ENCODE data around the gene ARHGAP21.
A peak's percentile ranks its signal among the peaks of the same experiment; 100 is the strongest.
"Not testable (repeated sequence)": the region's sequence is repeated elsewhere in the genome, so short reads cannot be mapped to it uniquely, and the experiment has no call there.

ARHGAP21 gene

DNA sequence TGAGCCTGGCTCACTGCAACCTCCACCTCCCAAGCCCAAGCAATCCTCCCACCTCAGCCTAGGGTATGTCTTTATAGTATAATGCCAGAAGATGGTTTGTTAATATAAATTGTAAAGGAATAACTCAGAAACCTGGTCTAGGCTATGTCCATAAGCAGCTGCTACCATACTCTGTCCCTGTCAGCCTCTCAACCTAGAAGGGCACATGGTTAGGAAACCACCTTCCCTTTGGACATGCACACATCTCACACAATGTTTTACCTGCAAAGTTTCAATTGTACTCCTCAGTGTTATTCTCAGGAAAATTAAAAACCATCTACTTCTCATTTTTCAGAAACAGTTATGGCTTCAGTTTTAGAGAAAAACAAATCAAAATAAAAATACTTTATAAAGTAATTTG, 40.1 kb downstream of the ARHGAP21 start:
- no peak for DNase-seq (ENCODE audit: low read depth in 2 of 2)

DNA sequence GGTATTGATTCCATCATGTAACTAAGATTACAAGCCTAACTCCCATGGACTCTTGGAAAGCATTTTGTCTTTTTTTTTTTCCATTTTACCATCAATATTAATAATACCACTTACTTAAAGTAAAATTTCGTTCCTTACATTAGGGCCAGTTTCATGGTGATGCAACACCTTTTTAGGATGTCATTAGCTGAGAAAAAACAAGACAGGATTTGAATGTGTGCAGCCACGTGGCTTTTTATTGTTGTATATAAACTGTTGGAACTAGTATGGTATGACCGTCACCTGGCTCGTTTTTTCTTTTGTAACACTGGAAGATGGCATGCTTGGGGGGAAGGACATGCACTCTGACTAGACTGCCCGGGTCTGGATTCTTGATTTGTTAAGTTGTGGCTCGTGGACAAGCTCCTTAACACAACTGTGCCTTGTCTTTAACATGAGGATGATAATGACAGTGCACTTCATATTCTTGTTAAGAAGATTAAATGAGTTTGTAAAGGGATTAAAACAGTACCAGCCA, 42.1 kb downstream of the ARHGAP21 start:
- DNase-seq (ENCODE audit: low read depth in 2 of 2), result no peak

DNA sequence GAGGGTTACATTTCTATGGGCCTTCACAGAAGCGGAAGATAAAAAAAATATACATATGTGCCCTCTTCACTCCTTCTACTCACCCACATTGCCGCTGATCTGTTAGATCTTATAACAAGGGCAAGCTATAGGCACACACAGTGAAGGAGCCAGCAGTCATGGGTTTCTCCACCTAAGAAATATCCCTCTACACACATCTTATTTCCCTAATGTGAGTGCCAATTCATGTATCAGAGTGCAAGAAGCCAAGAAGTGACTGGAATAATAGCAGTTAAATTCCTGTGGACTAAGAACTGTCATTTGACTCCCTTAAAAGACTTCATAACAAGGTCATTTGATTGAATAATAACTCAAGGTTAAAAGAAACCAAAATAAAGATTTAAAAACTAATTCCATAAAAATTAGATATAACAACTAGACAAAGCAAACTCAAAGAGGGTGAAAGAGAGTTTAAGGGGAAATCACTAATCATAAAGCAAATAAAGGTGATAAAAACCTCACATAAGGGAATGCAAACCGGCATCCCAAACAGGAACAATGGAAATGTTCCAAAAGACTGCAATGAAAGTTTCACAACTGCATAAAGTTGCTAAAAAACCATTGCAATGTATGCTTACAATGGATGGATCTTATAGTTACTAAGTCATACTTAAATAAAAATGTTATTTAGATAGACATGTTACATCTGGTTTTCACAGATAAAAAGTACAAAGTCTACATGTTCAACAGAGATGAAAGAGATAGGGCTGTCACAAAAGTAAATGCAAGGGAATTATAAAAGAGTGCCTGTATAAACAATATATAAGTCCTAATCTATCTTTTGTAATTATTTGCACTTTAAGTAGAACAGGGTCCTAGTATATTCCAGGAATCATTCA, 42.8 kb downstream of the ARHGAP21 start:
- DNase-seq (ENCODE audit: low read depth in 2 of 2), result peak; percentile 24 to 26

DNA sequence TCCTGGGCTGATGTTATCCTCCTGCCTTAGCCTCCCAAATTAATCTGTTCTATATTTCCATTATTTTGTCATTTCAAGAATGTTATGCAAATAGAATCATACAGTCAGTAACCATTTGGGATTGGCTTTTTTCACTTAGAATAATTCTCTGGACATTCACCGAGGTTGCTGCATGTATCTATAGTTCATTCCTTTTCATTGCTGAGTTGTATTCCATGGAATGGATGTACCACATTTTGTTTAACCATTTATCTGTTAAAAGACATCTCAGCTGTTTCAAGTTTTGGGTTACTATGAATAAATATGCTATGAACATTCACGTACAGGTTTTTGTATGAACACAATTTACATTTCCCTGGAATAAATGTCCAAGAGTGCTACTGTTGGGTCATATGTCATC, 44.9 kb downstream of the ARHGAP21 start:
- DNase-seq (ENCODE audit: low read depth in 2 of 2), result no peak

DNA sequence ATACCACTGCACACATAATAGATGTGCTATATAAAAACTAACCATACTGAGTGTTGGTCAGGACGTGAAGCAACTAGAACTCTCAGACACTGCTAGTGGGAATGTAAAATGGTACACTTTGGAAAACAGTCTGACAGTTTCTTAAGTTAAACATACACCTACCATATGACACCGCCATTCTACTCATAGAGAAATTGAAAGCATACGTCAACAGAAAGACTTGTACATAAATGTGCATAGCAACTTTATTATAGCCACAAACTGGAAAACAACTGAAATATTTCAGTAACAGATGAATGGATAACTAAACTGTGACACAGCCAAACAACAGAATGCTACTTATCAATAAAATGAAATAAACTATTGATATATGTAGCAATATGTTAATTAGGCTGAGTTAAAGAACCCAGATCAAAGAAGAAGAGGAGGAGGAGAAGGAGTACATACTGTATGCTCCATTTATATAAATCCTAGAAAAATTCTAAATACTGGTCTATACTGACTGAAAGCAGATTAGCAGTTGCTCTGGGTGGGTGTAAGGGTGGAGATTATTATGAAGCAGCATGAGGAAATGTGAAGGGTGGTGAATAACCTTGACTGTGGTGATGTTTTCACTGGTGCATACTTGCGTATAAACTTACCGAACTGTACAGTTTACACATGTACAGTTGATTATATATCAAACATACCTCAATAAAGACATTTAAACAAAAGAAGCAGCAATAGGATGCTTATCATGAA, 48.6 kb downstream of the ARHGAP21 start:
- no peak for DNase-seq (ENCODE audit: low read depth in 2 of 2)

DNA sequence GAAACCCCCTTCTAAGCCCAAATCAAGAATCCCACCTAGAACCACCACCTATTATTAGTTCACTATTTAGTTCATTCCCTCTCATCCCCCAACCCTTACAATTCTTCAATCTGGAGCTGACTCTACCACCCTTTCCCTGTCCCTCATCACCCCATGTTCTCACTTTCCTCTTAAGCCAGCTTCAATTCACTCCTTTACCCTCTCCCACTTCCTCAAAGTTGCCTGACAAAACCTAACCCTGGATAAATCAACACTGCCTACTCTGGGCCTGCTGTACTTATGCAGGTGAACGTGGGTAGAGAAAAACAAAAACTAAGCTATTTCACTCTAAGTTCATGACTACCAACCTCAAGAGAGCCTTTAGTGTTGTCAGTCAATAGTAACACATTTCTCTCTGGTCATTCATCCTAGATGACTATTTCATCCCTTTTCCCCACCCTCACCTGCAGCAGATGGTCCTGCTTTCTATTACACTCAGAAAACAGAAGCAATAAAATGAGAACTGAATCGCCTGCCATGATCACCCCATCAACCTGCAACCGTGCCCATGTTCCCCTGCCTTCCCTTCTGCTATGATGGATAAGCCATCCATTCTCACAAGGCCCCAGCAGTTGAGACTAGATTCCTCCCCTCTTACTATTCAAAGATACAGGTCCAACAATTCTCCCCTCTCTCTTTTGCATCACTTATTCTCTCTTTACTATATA, 52.6 kb downstream of the ARHGAP21 start:
- DNase-seq (ENCODE audit: low read depth in 2 of 2), result no peak

DNA sequence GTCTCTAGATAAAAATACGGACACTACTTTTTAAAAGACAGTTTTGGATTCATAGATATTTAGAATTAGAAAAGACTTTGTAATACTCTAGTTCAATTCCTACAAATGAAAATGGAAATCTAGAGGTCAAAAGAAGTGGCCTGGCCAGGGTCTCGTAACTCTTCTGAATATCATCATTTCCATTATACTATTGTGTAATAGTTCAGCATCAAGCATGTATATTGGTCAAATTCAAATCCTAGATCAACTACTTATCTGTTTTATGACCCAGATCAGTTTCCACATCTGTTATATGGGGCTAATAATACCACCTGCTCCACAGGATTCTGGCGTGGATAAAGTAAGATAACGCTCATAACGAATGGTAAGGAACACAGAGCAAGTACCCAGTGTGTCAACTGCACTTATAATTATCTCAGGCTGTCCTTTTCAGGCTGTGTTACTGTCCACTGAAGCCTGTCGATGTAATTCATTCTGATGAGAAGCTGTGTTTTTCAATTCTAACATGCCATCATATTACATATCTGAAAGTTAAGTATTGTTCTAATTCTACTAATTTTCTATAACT, 54.3 kb downstream of the ARHGAP21 start:
- DNase-seq (ENCODE audit: low read depth in 2 of 2), result no peak

DNA sequence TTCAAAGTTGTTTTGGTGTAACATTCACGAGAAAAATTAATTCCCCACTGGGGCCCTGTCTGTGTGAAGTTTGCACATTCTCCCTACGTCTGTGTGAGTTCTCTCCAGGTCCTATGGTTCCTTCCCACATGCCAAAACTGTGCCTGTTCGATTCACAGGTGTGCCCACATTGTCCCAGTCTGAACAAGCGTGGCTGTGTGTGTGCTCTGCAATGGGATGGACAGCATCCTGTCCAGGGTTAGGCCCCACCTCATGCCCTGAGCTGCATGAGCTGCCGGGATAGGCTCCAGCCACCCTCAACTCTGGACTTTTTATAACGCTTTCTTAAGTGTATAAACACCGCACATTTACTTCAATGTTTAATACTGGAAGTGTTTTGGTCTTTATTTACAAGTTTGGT, 55.4 kb downstream of the ARHGAP21 start:
- no peak for DNase-seq (ENCODE audit: low read depth in 2 of 2)

DNA sequence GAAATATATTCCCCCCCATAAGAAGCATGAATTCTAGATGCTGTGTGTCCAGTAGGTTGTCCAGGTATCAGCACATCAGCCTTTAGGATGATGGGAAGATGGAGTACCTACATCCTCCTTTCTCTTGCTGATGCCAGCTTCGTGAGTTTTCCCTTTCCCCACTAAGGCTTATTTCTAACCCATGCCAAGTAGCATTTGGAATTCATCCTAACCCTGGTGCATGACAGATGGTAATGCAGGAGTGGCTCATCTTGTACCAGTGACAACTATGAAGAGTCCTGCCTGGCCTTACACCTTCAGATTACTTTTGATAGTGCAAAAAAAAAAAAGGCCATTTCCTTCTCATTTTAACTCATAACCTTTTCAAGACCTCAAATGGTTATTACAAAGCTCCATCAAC, 58.7 kb downstream of the ARHGAP21 start:
- DNase-seq (ENCODE audit: low read depth in 2 of 2), result no peak

DNA sequence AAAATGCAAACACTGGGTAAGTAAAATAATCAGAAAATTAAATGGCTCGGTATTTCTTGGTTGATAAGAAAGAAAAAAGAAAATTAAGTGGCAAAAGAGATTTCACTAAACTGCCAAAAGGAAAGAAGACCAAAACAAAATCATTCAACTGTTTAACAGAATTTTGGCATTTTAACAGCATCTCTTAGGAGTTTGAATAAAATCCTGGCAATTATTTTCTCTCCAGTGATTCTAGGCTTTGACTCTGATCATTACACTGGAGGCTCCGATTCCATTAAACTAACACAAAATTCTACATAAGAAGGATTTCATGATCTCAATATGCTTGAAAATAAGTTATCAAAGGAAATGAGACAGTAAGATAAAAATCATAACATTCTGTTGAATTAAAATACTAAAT, 62.3 kb downstream of the ARHGAP21 start:
- no peak for DNase-seq (ENCODE audit: low read depth in 2 of 2)

DNA sequence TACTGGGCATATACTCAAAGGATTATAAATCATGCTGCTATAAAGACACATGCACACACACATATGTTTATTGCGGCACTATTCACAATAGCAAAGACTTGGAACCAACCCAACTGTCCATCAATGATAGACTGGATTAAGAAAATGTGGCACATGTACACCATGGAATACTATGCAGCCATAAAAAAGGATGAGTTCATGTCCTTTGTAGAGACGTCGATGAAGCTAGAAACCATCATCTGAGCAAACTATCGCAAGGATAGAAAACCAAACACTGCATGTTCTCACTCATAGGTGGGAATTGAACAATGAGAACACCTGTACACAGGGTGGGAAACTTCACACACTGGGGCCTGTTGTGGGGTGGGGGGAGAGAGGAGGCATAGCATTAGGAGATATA, 65.4 kb downstream of the ARHGAP21 start:
- DNase-seq (ENCODE audit: low read depth in 2 of 2), result not testable (repeated sequence)

DNA sequence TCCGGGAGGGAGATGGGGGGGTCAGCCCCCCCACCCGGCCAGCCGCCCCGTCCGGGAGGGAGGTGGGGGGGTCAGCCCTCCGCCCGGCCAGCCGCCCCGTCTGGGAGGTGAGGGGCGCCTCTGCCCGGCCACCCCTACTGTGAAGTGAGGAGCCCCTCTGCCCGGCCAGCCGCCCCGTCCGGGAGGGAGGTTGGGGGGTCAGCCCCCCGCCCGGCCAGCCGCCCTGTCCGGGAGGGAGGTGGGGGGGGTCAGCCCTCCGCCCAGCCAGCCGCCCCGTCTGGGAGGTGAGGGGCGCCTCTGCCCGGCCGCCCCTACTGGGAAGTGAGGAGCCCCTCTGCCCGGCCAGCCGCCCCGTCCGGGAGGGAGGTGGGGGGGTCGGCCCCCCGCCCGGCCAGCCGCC, 67.4 kb downstream of the ARHGAP21 start:
- DNase-seq (ENCODE audit: low read depth in 2 of 2), result not testable (repeated sequence)

DNA sequence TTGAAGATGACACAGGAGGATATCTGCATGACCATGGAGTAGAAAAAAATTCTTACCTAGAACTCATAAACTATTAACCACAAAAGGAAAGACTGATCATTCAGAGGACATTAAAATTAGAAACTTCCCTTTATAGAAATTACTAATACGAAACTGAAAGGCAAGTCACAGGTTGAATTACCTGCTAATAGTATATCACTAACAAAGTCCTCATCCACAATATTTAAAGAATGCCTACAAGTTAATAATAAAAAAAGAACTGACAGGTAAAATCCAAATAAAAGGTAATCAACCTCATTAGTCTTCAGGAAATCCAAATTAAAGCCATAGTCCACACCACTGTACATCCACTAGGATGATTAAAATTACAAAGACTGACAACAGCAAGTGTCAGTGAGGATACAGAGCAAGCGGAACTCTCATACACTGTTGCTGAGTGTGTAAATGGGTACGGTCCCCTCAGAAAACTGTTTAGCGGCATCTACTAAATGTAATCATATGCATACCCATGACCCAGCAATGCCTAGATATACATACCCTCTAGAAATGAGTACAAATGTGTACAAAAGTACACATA, 71.2 kb downstream of the ARHGAP21 start:
- DNase-seq (ENCODE audit: low read depth in 2 of 2), result no peak

DNA sequence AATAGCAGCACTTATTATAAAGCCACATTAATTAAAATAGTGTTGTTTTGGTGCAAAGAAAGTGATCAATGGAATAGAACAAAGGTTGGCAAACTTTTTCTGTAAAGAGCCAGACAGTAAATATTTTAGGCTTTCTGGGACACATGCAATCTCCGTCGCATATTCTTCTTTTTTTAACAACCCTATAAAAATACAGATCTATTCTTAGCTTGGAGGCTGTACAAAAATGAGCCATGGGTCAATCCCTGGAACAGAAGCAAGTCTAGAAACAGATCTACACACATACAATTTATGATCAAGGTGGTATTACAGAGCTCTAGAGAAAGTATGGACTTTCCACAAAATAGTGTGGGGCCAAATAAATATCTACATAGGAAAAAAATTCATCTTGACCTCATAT, 71.8 kb downstream of the ARHGAP21 start:
- DNase-seq (ENCODE audit: low read depth in 2 of 2), result no peak

DNA sequence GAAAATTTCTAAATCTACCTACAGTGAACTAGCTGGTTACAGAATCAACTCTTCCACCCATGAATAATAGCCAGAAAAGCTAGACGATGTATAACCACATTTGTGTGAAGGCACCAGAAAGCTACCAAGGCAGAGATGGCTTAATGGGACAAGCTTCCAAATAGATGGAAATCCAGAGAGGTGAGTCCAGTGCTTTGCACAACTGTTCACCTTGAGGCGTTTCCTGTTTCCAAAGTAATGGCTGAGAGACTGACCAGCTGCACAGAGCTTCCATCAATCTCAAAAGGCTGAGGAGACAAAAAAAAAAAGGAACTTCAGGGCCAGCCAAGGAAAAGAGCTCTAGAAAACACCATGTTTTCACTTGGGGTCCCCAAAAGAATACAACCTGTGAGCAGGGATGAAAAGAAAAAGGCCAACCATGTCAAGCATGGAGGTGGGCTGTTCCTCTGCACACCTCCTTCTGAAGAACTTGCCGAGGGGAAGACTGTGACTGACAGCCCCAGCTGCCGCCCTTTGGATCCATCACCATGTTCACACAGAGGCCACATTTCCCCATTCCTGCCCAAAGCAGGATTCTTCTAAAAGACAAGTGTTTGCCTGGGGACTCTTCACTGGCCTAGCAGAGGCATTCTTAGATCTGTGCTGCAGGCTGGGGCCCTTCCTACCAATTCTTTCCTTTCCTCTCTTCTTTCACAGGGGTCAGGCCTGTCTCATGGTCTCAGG, 72.9 kb downstream of the ARHGAP21 start:
- DNase-seq (ENCODE audit: low read depth in 2 of 2), result no peak

DNA sequence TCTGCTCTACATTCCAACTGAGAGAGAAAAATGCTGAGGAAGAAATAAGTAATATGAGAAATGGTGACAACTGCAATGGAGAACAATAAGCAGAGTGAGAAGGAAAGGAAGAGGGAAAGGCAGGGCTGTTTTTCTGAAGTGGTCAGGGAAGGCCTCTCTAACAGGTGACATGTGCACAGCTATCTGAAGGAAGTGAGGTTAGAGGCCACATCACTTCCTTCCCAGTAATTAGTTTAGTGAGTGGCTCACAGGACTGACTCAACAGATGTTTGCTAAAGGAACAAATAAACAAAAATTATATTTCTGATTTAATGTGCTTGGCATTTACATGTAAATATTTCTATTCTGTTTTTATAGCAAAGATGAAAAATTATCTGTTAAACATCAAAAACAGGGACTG, 77.9 kb downstream of the ARHGAP21 start:
- no peak for DNase-seq (ENCODE audit: low read depth in 2 of 2)

DNA sequence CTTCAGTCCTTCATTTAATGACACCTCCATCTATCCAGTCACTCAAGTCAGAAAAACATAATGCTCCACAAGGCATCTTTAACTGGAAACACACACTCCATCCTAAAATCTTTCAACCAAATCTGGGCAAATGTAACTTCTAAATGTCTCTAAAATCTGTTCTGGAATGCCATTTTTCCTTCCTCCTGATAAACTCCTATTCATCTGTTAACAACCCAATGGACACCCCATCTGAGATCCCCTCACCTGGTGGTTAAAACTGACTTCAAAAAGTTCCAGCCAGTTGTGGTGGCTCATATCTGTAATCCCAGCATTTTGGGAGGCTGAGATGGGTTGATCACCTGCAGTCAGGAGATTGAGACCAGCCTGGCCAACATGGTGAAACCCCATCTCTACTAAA, 78.7 kb downstream of the ARHGAP21 start:
- DNase-seq (ENCODE audit: low read depth in 2 of 2), result no peak

DNA sequence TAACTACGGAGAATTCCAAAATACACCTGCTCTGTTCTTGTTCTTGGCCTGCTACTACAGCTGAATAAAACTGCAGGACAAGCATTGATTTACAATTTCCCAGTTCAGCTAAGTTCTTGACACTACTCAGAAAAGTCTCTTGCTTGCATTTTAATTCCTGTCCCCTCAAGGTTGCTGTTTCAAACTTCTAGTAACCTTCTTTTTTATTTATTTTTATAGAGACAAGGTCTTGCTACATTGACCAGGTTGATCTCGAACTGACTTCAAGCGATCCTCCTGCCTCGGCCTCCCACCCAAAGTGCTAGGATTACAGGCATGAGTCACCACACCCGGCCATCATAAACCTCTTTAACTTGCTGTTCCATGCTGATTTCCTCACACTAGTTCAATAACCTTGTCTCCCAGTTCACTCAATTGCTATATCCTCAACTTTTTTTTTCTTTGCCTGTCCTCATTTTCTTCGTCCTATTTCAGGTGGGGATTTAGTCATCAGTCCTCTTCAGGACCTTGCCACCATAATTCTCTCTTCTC, 79.9 kb downstream of the ARHGAP21 start:
- no peak for DNase-seq (ENCODE audit: low read depth in 2 of 2)

DNA sequence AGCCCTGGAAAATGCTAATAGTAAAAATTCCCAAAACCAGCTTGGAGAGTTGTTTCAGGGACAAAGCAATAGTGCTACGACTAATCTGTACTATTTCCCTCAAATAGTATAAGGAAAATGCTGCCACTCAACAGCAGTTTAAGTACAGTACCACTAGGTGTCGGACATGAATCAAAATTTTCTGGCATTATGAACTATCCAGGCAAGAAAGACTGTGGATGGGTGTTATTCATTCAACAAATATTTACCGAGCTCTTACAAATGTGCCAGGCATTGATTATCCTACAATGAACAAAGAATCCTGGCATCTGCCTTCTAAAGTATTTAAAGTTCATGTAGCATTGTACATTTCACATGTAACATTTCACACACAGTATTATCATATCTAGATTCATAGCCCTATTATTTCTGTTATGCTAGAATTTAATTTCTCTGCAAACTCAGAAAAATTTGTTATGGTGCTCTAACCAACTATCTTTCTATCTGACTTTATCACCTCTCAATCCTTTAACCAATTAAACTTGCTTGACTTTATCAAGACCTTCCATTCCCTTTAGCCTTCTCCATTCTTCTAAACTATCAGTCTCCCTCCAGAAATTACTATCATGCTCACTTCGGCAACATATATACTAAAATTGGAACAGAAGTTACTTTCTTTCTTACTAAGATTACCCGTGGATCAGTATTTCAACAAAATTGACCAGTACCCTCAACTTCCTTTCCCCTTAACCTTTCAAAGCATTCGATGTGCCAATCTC, 80.6 kb downstream of the ARHGAP21 start:
- DNase-seq (ENCODE audit: low read depth in 2 of 2), result peak; percentile 58 to 70

DNA sequence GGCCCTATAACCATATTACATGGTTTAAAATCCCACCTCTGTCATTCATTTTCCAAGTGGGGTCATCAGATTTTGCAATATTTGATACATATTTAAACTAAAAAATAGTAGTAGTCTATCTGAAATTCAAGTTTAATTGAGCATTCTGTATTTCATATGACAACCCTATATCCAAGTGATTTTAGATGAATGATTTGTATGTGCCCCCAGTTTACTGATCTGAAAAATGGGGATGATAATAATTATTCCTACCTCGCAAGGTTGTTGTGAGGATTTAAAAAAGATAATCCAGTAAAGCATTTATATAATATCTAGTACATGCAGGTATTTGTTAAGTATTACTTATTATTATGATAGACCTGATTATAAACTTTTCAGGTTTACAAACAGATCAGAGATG, 84.6 kb downstream of the ARHGAP21 start:
- DNase-seq (ENCODE audit: low read depth in 2 of 2), result no peak
